SK-N-SH treated with all-trans-retinoic acid at 6 μM for 48 hours (cell line): ENCODE data around the gene PRKAA1.

Experiments used
- OSR1 ChIP-seq: fragments of 250-450 bp; sonication (Bioruptor Pico); IDR thresholded peaks from 2 replicates; pipeline ENCODE4 v1.8.0; 2022; ENCODE audit warnings: moderate library complexity, mild to moderate bottlenecking, inconsistent platforms
- TF ChIP-seq, protein P1 (sequence below): fragments of 250-450 bp; sonication (Bioruptor Pico); IDR thresholded peaks from 2 replicates; pipeline ENCODE4 v1.5.1; 2020; ENCODE audit warnings: low read depth, mild to moderate bottlenecking, moderate library complexity

DNA sequence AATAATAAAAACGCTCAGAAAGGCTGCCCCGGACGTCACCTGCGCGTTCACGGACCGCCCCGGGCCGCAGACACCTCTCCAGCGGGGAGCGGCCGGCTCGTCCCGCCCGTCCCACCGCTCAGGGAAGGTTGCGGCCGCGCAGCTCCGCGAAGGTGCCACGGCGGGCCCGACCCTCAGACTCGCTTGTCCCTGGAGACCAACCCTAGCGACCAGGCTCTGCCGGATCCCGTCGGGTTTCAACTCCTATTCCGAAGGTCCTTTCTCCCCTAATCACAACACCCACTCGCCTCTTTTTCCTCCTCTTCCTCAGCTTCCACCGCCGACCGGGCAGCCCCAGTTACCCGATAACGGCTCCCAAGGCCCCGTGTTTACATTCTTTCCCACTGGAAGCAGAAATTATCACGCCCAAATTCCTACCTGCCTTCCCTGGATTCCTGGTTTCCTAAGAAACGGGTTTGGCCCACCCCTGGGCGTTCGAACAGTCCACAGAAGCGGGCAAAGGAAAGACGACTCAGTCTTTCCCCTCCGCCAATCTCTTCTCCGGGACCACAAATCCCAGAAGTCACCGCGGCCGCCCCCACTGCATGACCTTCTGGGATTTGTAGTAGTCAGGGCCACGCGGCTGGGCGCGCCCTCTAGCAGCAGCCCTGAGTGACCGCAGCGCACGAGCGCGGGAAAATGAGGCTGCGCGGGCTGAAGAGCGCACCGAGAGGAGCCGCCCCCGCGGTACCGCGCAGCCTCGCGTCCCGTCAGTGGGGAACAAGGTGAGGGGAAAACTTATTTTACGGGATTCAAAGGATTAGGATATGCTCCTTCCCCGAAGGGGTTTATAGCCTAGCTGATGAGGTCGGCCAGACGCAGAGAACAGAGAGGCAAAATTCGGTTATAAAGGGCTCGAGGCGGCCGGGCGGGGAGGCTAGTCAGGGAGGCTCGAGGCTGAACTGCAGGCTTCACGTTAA is 42.5 kb downstream of the PRKAA1 start, which contains the start of gene TTC33:
- TF ChIP-seq, protein P1, sequence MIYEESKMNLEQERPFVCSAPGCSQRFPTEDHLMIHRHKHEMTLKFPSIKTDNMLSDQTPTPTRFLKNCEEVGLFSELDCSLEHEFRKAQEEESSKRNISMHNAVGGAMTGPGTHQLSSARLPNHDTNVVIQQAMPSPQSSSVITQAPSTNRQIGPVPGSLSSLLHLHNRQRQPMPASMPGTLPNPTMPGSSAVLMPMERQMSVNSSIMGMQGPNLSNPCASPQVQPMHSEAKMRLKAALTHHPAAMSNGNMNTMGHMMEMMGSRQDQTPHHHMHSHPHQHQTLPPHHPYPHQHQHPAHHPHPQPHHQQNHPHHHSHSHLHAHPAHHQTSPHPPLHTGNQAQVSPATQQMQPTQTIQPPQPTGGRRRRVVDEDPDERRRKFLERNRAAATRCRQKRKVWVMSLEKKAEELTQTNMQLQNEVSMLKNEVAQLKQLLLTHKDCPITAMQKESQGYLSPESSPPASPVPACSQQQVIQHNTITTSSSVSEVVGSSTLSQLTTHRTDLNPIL (CRISPR knock-in tag), result no peak
- TF ChIP-seq OSR1 (CRISPR knock-in tag), result no peak
